Renal cortical epithelial cell (primary cell): Measurements from ENCODE around the gene NOC4L. TPM values are rescaled to one million over a fixed set of nuclear protein-coding genes. Genes with fewer than 3 reads are reported as not detected.

ENCODE experiments used
- DNase-seq: peaks from one replicate; pipeline ENCODE4 v3.0.0-alpha.2; 2011; ENCODE audit warnings: low read depth
- total RNA-seq: library from RNA; depleted of rRNA; stranded (reverse); fragments of >200 nt; gene quantifications from 2 replicates; pipeline ENCODE4 v1.2.3, GENCODE V29; 2014

Gene NOC4L
- total RNA-seq, 1 donor from 2014 or later = 16.9 TPM

GRCh38 chr12:132197581-132198354 is 53.5 kb downstream of the NOC4L start:
- DNase-seq = no peak

- DNase-seq = no peak
These were observed 54.8 kb downstream of the NOC4L start for GRCh38 chr12:132199101-132199500.

DNA sequence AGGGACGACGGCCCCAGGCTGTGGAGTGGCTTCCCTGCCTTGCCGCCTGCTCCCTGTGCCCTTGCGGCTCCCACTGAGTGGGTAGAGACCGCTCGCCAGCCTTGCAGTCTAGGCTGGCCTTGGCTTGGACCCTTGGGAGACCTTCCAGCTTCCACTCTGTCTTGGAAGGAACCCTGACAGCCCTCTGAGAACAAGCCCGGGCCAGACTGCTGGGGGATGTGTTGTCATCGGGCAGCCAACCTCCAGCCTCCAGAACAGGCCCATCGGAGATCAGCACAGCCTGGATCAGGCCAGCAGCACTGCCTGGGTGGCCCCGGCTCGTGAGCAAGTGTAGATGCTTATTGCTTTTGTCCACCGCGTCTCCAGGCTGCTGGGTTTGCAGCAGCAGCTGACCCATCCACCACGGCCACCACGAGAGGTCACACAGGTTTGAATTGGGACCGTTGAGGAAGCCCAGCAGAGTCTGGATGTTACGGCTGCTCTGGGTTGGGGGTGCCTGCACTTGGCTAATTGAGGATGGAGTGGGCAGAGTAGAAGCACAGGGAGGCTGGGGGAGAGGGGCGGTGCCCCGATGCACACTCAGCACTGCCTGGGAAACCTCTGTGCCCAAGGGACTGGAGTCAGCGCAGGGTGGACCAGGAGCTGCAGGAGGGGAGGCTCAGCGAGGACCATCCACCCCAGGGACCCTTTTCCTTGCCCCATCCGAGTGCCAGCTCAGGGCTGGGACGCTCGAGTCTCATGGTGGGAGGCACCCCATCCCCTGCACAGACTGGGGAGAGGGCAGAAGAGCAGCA is 55.5 kb downstream of the NOC4L start:
- no peak for DNase-seq

- DNase-seq = no peak
These were observed 56.5 kb downstream of the NOC4L start for GRCh38 chr12:132200800-132201199.

- no peak for DNase-seq
These were observed 57.3 kb downstream of the NOC4L start for GRCh38 chr12:132201391-132202120.

Other genes starting within 250 kb of the NOC4L start
- gene ULK1, start 249.8 kb upstream of the NOC4L start, total RNA-seq = 4.7 and 39.0 TPM in 2 replicates
- 9.2 and 16.9 TPM in 2 replicates for gene PUS1, start 215.2 kb upstream of the NOC4L start, total RNA-seq
- 4.0 and 28.1 TPM in 2 replicates for gene EP400, start 194.5 kb upstream of the NOC4L start, total RNA-seq
- gene DDX51, start 138 bp upstream of the NOC4L start, total RNA-seq = 8.0 and 9.7 TPM in 2 replicates
- gene GALNT9, start 185.1 kb downstream of the NOC4L start, total RNA-seq = 0.35 and 4.2 TPM in 2 replicates